ENCODE measurements around the gene MTARC2. TPM values are rescaled to one million over a fixed set of nuclear protein-coding genes. Genes with fewer than 3 reads are reported as not detected.

MTARC2 gene
- total RNA-seq, 1 donor from 2014 or later: 3.6 TPM

GRCh38 chr1:220788900-220789299, 40.8 kb downstream of the MTARC2 start:
- H3K4me1 Mint-ChIP-seq (ENCODE audit: unreplicated experiment): no peaks in the 10 kb centered on the region
- H3K9me3 Mint-ChIP-seq (ENCODE audit: unreplicated experiment): no peaks in the 10 kb centered on the region
- H3K36me3 Mint-ChIP-seq (ENCODE audit: low read depth, unreplicated experiment): no peaks in the 10 kb centered on the region
- no peak overlapping the region for H3K4me3 Mint-ChIP-seq (ENCODE audit: unreplicated experiment)
- DNase-seq (ENCODE audit: low spot score): no peak
- H3K27me3 Mint-ChIP-seq (ENCODE audit: unreplicated experiment): peaks cover 3% of the 10 kb centered on the region
- TF ChIP-seq CTCF (IDR thresholded peaks at IDR 0.05; ENCODE audit: unreplicated experiment): no peak
- no peak overlapping the region for H3K27ac Mint-ChIP-seq (ENCODE audit: unreplicated experiment)

- Mint-ChIP-seq H3K27me3 (ENCODE audit: unreplicated experiment) (peaks cover 3% of the 10 kb centered on the region), H3K9me3 (ENCODE audit: unreplicated experiment) (no peaks in the 10 kb centered on the region), H3K36me3 (ENCODE audit: low read depth, unreplicated experiment) (no peaks in the 10 kb centered on the region), H3K4me1 (ENCODE audit: unreplicated experiment) (no peaks in the 10 kb centered on the region), H3K27ac (ENCODE audit: unreplicated experiment) (no peak overlapping the region), H3K4me3 (ENCODE audit: unreplicated experiment) (no peak overlapping the region)
- TF ChIP-seq CTCF (IDR thresholded peaks at IDR 0.05; ENCODE audit: unreplicated experiment): no peak
- no peak for DNase-seq (ENCODE audit: low spot score)
Observed at GRCh38 chr1:220789532-220790147, 41.5 kb downstream of the MTARC2 start.

GRCh38 chr1:220791285-220791684, 43.2 kb downstream of the MTARC2 start:
- Mint-ChIP-seq H3K36me3 (ENCODE audit: low read depth, unreplicated experiment) (no peaks in the 10 kb centered on the region), H3K27me3 (ENCODE audit: unreplicated experiment) (no peaks in the 10 kb centered on the region), H3K9me3 (ENCODE audit: unreplicated experiment) (no peaks in the 10 kb centered on the region), H3K4me1 (ENCODE audit: unreplicated experiment) (no peaks in the 10 kb centered on the region), H3K27ac (ENCODE audit: unreplicated experiment) (no peak overlapping the region), H3K4me3 (ENCODE audit: unreplicated experiment) (no peak overlapping the region)
- no peak for DNase-seq (ENCODE audit: low spot score)
- no peak for TF ChIP-seq CTCF (IDR thresholded peaks at IDR 0.05; ENCODE audit: unreplicated experiment)

- DNase-seq (ENCODE audit: low spot score): no peak
- no peaks in the 10 kb centered on the region for H3K36me3 Mint-ChIP-seq (ENCODE audit: low read depth, unreplicated experiment)
Observed at GRCh38 chr1:220791956-220792355, 43.8 kb downstream of the MTARC2 start.

More at GRCh38 chr1:220791956-220792355, 43.8 kb downstream of the MTARC2 start:
- no peak overlapping the region for H3K4me3 Mint-ChIP-seq (ENCODE audit: unreplicated experiment)
- no peaks in the 10 kb centered on the region for H3K9me3 Mint-ChIP-seq (ENCODE audit: unreplicated experiment)
- no peaks in the 10 kb centered on the region for H3K4me1 Mint-ChIP-seq (ENCODE audit: unreplicated experiment)
- no peaks in the 10 kb centered on the region for H3K27me3 Mint-ChIP-seq (ENCODE audit: unreplicated experiment)
- TF ChIP-seq CTCF (IDR thresholded peaks at IDR 0.05; ENCODE audit: unreplicated experiment): no peak
- H3K27ac Mint-ChIP-seq (ENCODE audit: unreplicated experiment): no peak overlapping the region

Data from endothelial cell (in vitro differentiated cells).